T-helper 17 cell (primary cell): Measurements from ENCODE around the gene PAX9. TPM values are rescaled to one million over a fixed set of nuclear protein-coding genes. Genes with fewer than 3 reads are reported as not detected.

Source experiments
- ATAC-seq: fragments of 150-1000 bp; cut with Tn5 transposase; 2 replicates; pipeline ENCODE4 v1.10.0; 2021; ENCODE audit warnings: mild to moderate bottlenecking, moderate library complexity
- DNase-seq, 3 donors: peaks; one replicate each; pipeline versions ENCODE4 v3.0.0 to v3.0.0-alpha.2; 2020 to 2021
- H3K9me3 ChIP-seq: one replicate; pipeline ENCODE4 v1.7.0; 2013; ENCODE audit warnings: low read length, mild to moderate bottlenecking; ENCODE audit not compliant: control insufficient read depth, poor library complexity, severe bottlenecking
- H3K27ac Mint-ChIP-seq: one replicate; pipeline ENCODE4 v1.8.0; 2022; ENCODE audit warnings: mild to moderate bottlenecking, moderate library complexity, mixed read lengths
- H3K27me3 Mint-ChIP-seq: one replicate; pipeline ENCODE4 v1.8.0; 2022; ENCODE audit warnings: mixed read lengths
- H3K36me3 Mint-ChIP-seq: one replicate; pipeline ENCODE4 v1.8.0; 2022; ENCODE audit warnings: low read depth, mixed read lengths
- H3K4me1 Mint-ChIP-seq: one replicate; pipeline ENCODE4 v1.8.0; 2022; ENCODE audit warnings: mild to moderate bottlenecking, mixed read lengths
- H3K4me3 Mint-ChIP-seq: one replicate; pipeline ENCODE4 v1.8.0; 2022; ENCODE audit warnings: mild to moderate bottlenecking, moderate library complexity, mixed read lengths
- total RNA-seq, 4 donors: library from RNA in 2 of 4; stranded (reverse) in 2 of 4; gene quantifications; one replicate each; pipeline ENCODE4 v1.2.3 and lab custom pipeline; 2022 to 2026

Gene PAX9
- total RNA-seq, 2 donors from 2014 or later, result 0.35 TPM; not detected in 1

GRCh38 chr14:36649872-36650650 is 11.6 kb upstream of the PAX9 start:
- DNase-seq (no peak), ATAC-seq (no peak)
- Mint-ChIP-seq H3K36me3 (peaks cover 2% of the 10 kb centered on the region), H3K4me3 (no peak overlapping the region), H3K27ac (no peak overlapping the region), H3K4me1 (peaks cover 2% of the 10 kb centered on the region), H3K27me3 (peaks cover 75% of the 10 kb centered on the region)
- H3K9me3 ChIP-seq, result peaks cover 8% of the 10 kb centered on the region

- peaks cover 82% of the 10 kb centered on the region for H3K27me3 Mint-ChIP-seq
- no peak for DNase-seq
- peaks cover 11% of the 10 kb centered on the region for H3K9me3 ChIP-seq
- ATAC-seq, result no peak
- peaks cover 5% of the 10 kb centered on the region for H3K36me3 Mint-ChIP-seq
- no peak overlapping the region for H3K27ac Mint-ChIP-seq
- no peak overlapping the region for H3K4me3 Mint-ChIP-seq
- H3K4me1 Mint-ChIP-seq, result peaks cover 6% of the 10 kb centered on the region
Observed at GRCh38 chr14:36652542-36653201, 9.0 kb upstream of the PAX9 start.

- Mint-ChIP-seq H3K27ac (no peak overlapping the region), H3K4me3 (no peak overlapping the region), H3K4me1 (peaks cover 4% of the 10 kb centered on the region), H3K36me3 (peaks cover 5% of the 10 kb centered on the region), H3K27me3 (peaks cover 81% of the 10 kb centered on the region)
- ATAC-seq, result no peak
- no peak for DNase-seq
- H3K9me3 ChIP-seq, result peaks cover 11% of the 10 kb centered on the region
Observed at GRCh38 chr14:36653413-36653812, 8.2 kb upstream of the PAX9 start.

- DNase-seq (no peak), ATAC-seq (no peak)
- H3K27me3 Mint-ChIP-seq, result peaks cover 86% of the 10 kb centered on the region
- no peak overlapping the region for H3K27ac Mint-ChIP-seq
- H3K4me3 Mint-ChIP-seq, result peak overlapping the region; percentile 41
- H3K36me3 Mint-ChIP-seq, result peaks cover 6% of the 10 kb centered on the region
- H3K4me1 Mint-ChIP-seq, result peaks cover 4% of the 10 kb centered on the region
- H3K9me3 ChIP-seq, result peaks cover 10% of the 10 kb centered on the region
Observed at GRCh38 chr14:36653962-36654793, 7.5 kb upstream of the PAX9 start.

GRCh38 chr14:36654794-36655381 is 6.8 kb upstream of the PAX9 start:
- ATAC-seq, result no peak
- peaks cover 7% of the 10 kb centered on the region for H3K36me3 Mint-ChIP-seq
- peaks cover 93% of the 10 kb centered on the region for H3K27me3 Mint-ChIP-seq
- no peak overlapping the region for H3K27ac Mint-ChIP-seq
- H3K4me1 Mint-ChIP-seq, result peaks cover 4% of the 10 kb centered on the region
- H3K9me3 ChIP-seq, result peaks cover 8% of the 10 kb centered on the region
- no peak overlapping the region for H3K4me3 Mint-ChIP-seq
- DNase-seq, result no peak

- ATAC-seq (no peak), DNase-seq (no peak)
- H3K9me3 ChIP-seq, result peaks cover 8% of the 10 kb centered on the region
- Mint-ChIP-seq H3K27ac (no peak overlapping the region), H3K27me3 (peaks cover 93% of the 10 kb centered on the region), H3K4me3 (peak overlapping the region; percentile 66), H3K36me3 (peaks cover 7% of the 10 kb centered on the region), H3K4me1 (peaks cover 4% of the 10 kb centered on the region)
Observed at GRCh38 chr14:36655571-36655962, 6.1 kb upstream of the PAX9 start.

- Mint-ChIP-seq H3K4me1 (peaks cover 4% of the 10 kb centered on the region), H3K27ac (no peak overlapping the region), H3K36me3 (peaks cover 7% of the 10 kb centered on the region), H3K27me3 (peaks cover 94% of the 10 kb centered on the region), H3K4me3 (peak overlapping the region; percentile 66)
- H3K9me3 ChIP-seq, result peaks cover 8% of the 10 kb centered on the region
- DNase-seq (no peak), ATAC-seq (no peak)
Observed at GRCh38 chr14:36655963-36656686, 5.5 kb upstream of the PAX9 start.

- no peak for ATAC-seq
- peaks cover 8% of the 10 kb centered on the region for H3K9me3 ChIP-seq
- no peak for DNase-seq
- no peak overlapping the region for H3K27ac Mint-ChIP-seq
- peaks cover 7% of the 10 kb centered on the region for H3K4me1 Mint-ChIP-seq
- H3K27me3 Mint-ChIP-seq, result peaks cover 94% of the 10 kb centered on the region
- H3K36me3 Mint-ChIP-seq, result peaks cover 7% of the 10 kb centered on the region
- H3K4me3 Mint-ChIP-seq, result peak overlapping the region; percentile 62
Observed at GRCh38 chr14:36656687-36657398, 4.8 kb upstream of the PAX9 start.

GRCh38 chr14:36657399-36658122 is 4.1 kb upstream of the PAX9 start:
- H3K36me3 Mint-ChIP-seq, result peaks cover 9% of the 10 kb centered on the region
- peaks cover 94% of the 10 kb centered on the region for H3K27me3 Mint-ChIP-seq
- DNase-seq (no peak), ATAC-seq (no peak)
- H3K4me3 Mint-ChIP-seq, result peak overlapping the region; percentile 62
- peaks cover 7% of the 10 kb centered on the region for H3K4me1 Mint-ChIP-seq
- no peak overlapping the region for H3K27ac Mint-ChIP-seq
- peaks cover 8% of the 10 kb centered on the region for H3K9me3 ChIP-seq

- peaks cover 8% of the 10 kb centered on the region for H3K9me3 ChIP-seq
- peaks cover 8% of the 10 kb centered on the region for H3K4me1 Mint-ChIP-seq
- no peak overlapping the region for H3K4me3 Mint-ChIP-seq
- H3K36me3 Mint-ChIP-seq, result peaks cover 11% of the 10 kb centered on the region
- peaks cover 94% of the 10 kb centered on the region for H3K27me3 Mint-ChIP-seq
- DNase-seq (no peak), ATAC-seq (no peak)
- no peak overlapping the region for H3K27ac Mint-ChIP-seq
Observed at GRCh38 chr14:36658123-36659009, 3.3 kb upstream of the PAX9 start.
